ENCODE data around the gene GSTA4. TPM values are rescaled to one million over a fixed set of nuclear protein-coding genes. Genes with fewer than 3 reads are reported as not detected.

GSTA4 gene
- polyA plus RNA-seq, 1 donor (not counting 4 experiments of a cell fraction or from before 2014, with no cell fraction given): 40.2 TPM

DNA sequence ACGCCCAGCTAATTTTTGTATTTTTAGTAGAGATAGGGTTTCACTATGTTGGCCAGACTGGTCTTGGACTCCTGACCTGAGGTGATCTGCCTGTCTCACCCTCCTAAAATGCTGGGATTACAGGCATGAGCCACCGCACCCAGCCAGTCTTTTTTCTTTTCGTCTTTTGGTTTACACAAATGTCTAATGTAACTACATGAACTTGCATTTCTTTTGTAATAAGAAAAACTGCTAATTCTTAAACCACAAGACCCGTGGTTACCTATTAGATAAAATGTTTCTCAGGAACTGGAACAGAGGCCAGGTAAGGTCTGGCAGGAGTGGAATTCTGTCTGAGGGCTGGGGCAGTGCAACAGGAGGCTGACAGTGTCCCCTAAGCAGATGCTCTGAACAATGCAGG, 52.9 kb downstream of the GSTA4 start:
- Histone ChIP-seq H2AFZ (ENCODE audit: control insufficient read depth, low read length) (no peak overlapping the region), H3K4me3 (ENCODE audit: control insufficient read depth in 2 of 3, extremely low read depth in 1 of 3, insufficient read depth in 2 of 3, low read depth in 1 of 3, low read length in 3 of 3) (no peak overlapping the region), H3K79me2 (ENCODE audit: control insufficient read depth, insufficient read depth, low read length) (no peaks in the 10 kb centered on the region), H3K36me3 (ENCODE audit: control insufficient read depth in 2 of 2, extremely low read depth in 1 of 2, insufficient read depth in 2 of 2, low read length in 2 of 2) (no peaks in the 10 kb centered on the region), H3K9ac (ENCODE audit: control insufficient read depth, extremely low read depth, insufficient read depth, low read length) (no peak overlapping the region), H3K4me1 (ENCODE audit: control insufficient read depth, extremely low read depth, insufficient read depth, low read length) (no peaks in the 10 kb centered on the region), H3K9me1 (ENCODE audit: control insufficient read depth, extremely low read depth, insufficient read depth, low read length) (no peaks in the 10 kb centered on the region), H3K4me2 (ENCODE audit: control insufficient read depth, extremely low read depth, insufficient read depth, low read depth, low read length) (no peak overlapping the region), H3K9me3 (ENCODE audit: control insufficient read depth, low read depth, low read length) (no peaks in the 10 kb centered on the region), H3K27me3 (ENCODE audit: control insufficient read depth, extremely low read depth, insufficient read depth, low read length) (no peaks in the 10 kb centered on the region), H4K20me1 (ENCODE audit: control insufficient read depth, extremely low read depth, insufficient read depth, low read length) (no peaks in the 10 kb centered on the region), H3K27ac (ENCODE audit: control insufficient read depth, insufficient read depth, low read length) (no peak overlapping the region)
- DNase-seq (ENCODE audit: low read depth, low spot score): no peak
- no peak for FAIRE-seq
- no peak for TF ChIP-seq CTCF (optimal IDR thresholded peaks at IDR 0.05 in 1 of 3, IDR thresholded peaks at IDR 0.05 in 1 of 3, conservative IDR thresholded peaks at IDR 0.05 in 1 of 3; ENCODE audit: extremely low read depth in 1 of 3, insufficient read depth in 2 of 3, low read length in 3 of 3)
- no peak for TF ChIP-seq EZH2 (IDR thresholded peaks at IDR 0.05; ENCODE audit: low read length)
- dilution Hi-C loops (cut with MboI; ENCODE audit: extremely low pct_ligation_motif_present, low sequenced_read_pairs): no loop called here

DNA sequence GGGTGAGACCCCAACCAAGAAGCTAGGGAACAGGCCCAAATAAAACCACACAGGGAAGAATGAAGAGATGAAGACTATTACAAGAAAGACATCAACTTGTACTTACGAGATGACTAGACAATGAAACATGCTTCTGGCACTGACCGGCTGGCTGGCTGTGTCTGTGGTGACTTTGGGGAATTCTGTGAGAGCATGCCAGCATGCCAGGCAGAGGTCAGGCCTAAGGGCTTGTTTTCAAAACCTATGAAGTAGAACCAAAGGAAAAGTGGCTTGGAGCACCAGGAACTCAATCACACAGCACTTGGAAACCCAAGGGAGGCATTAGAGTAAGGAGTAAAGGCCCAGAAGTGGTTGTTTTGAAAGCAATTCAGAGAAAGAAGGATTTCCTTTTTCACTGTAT, 57.2 kb downstream of the GSTA4 start:
- dilution Hi-C loops (cut with MboI; ENCODE audit: extremely low pct_ligation_motif_present, low sequenced_read_pairs): no loop called here
- H3K27ac ChIP-seq (ENCODE audit: control insufficient read depth, insufficient read depth, low read length): no peak overlapping the region
- FAIRE-seq: no peak

More for the DNA sequence above, 57.2 kb downstream of the GSTA4 start:
- H3K27me3 ChIP-seq (ENCODE audit: control insufficient read depth, extremely low read depth, insufficient read depth, low read length): no peaks in the 10 kb centered on the region
- H3K4me3 ChIP-seq (ENCODE audit: control insufficient read depth in 2 of 3, extremely low read depth in 1 of 3, insufficient read depth in 2 of 3, low read depth in 1 of 3, low read length in 3 of 3): no peak overlapping the region
- H2AFZ ChIP-seq (ENCODE audit: control insufficient read depth, low read length): no peak overlapping the region
- H3K4me2 ChIP-seq (ENCODE audit: control insufficient read depth, extremely low read depth, insufficient read depth, low read depth, low read length): no peak overlapping the region
- no peaks in the 10 kb centered on the region for H4K20me1 ChIP-seq (ENCODE audit: control insufficient read depth, extremely low read depth, insufficient read depth, low read length)
- H3K36me3 ChIP-seq (ENCODE audit: control insufficient read depth in 2 of 2, extremely low read depth in 1 of 2, insufficient read depth in 2 of 2, low read length in 2 of 2): no peaks in the 10 kb centered on the region
- DNase-seq (ENCODE audit: low read depth, low spot score): no peak
- no peaks in the 10 kb centered on the region for H3K9me3 ChIP-seq (ENCODE audit: control insufficient read depth, low read depth, low read length)
- no peaks in the 10 kb centered on the region for H3K4me1 ChIP-seq (ENCODE audit: control insufficient read depth, extremely low read depth, insufficient read depth, low read length)
- H3K79me2 ChIP-seq (ENCODE audit: control insufficient read depth, insufficient read depth, low read length): no peaks in the 10 kb centered on the region
- no peaks in the 10 kb centered on the region for H3K9me1 ChIP-seq (ENCODE audit: control insufficient read depth, extremely low read depth, insufficient read depth, low read length)
- TF ChIP-seq EZH2 (IDR thresholded peaks at IDR 0.05; ENCODE audit: low read length) (no peak), CTCF (optimal IDR thresholded peaks at IDR 0.05 in 1 of 3, IDR thresholded peaks at IDR 0.05 in 1 of 3, conservative IDR thresholded peaks at IDR 0.05 in 1 of 3; ENCODE audit: extremely low read depth in 1 of 3, insufficient read depth in 2 of 3, low read length in 3 of 3) (no peak)
- no peak overlapping the region for H3K9ac ChIP-seq (ENCODE audit: control insufficient read depth, extremely low read depth, insufficient read depth, low read length)

Data from keratinocyte (primary cell).